Measurements from ENCODE around the gene ARID4B. TPM values are rescaled to one million over a fixed set of nuclear protein-coding genes. Genes with fewer than 3 reads are reported as not detected.

ARID4B gene
- total RNA-seq, 1 experiment from 2014 or later, result 34.0 TPM

- no peak overlapping the region for H3K27ac Mint-ChIP-seq
- no peaks in the 10 kb centered on the region for H4K20me1 ChIP-seq (ENCODE audit: control insufficient read depth, insufficient read depth, insufficient read length)
- H2BK20ac ChIP-seq (ENCODE audit: low read depth, low read length, poor library complexity, severe bottlenecking), result no peak overlapping the region
- no peak overlapping the region for H3K4me2 ChIP-seq (ENCODE audit: insufficient read depth, insufficient read length, low read length)
- H2AFZ ChIP-seq (ENCODE audit: low read length), result no peak overlapping the region
- H2BK15ac ChIP-seq (ENCODE audit: low read depth, low read length), result no peak overlapping the region
- no CpG with 5 or more reads among the region's 3 CpGs for WGBS (ENCODE audit: extremely low coverage, insufficient read length, low lambda C conversion rate)
- no peak overlapping the region for H4K91ac ChIP-seq (ENCODE audit: insufficient read length, low read depth, low read length)
- no peak; the same call in 2 of the 3 replicates for TF ChIP-seq CTCF (conservative IDR thresholded peaks at IDR 0.05)
- no peak overlapping the region for H3T11ph ChIP-seq (ENCODE audit: low read length)
- no peak overlapping the region for H3K23ac ChIP-seq (ENCODE audit: insufficient read length, low read depth, low read length)
- H3K4me3 Mint-ChIP-seq, result no peak overlapping the region
- no peaks in the 10 kb centered on the region for H3K9me3 ChIP-seq (ENCODE audit: control insufficient read depth, low read depth, low read length)
- no peak overlapping the region for H3K14ac ChIP-seq (ENCODE audit: insufficient read depth, low read length)
- H3K4me1 Mint-ChIP-seq, result peaks cover 3 to 9% of the 10 kb centered on the region in 2 experiments
- no peaks in the 10 kb centered on the region; the same call in 1 of the 2 replicates for H3K27me3 Mint-ChIP-seq (ENCODE audit: low read depth)
- no peak overlapping the region for H2BK120ac ChIP-seq (ENCODE audit: low read depth, low read length, poor library complexity, severe bottlenecking)
- H2AK5ac ChIP-seq (ENCODE audit: insufficient read length, low read length), result no peak overlapping the region
- no peak overlapping the region for H2BK5ac ChIP-seq (ENCODE audit: insufficient read length, low read length)
- H3K79me1 ChIP-seq (ENCODE audit: insufficient read depth, low read depth, low read length, poor library complexity, severe bottlenecking), result no peaks in the 10 kb centered on the region
- H3K56ac ChIP-seq (ENCODE audit: insufficient read length, low read depth, low read length), result no peak overlapping the region
- H2BK12ac ChIP-seq (ENCODE audit: insufficient read length, low read depth, low read length), result no peak overlapping the region
- no peaks in the 10 kb centered on the region for H3K4me1 ChIP-seq (ENCODE audit: insufficient read depth, low read length)
- peaks cover 3% of the 10 kb centered on the region for H3K23me2 ChIP-seq (ENCODE audit: insufficient read length, low read depth, low read length, poor library complexity, severe bottlenecking)
- H4K5ac ChIP-seq (ENCODE audit: insufficient read length, low read depth, low read length), result no peak overlapping the region
- no peak overlapping the region for H4K8ac ChIP-seq (replicated peaks; ENCODE audit: insufficient read length, low read depth, low read length)
- no peak overlapping the region for H3K9ac ChIP-seq (ENCODE audit: extremely low read depth, insufficient read length, low read length)
- no peak overlapping the region for H3K27ac ChIP-seq (ENCODE audit: insufficient read length, low read depth, low read length)
- no peak overlapping the region for H3K18ac ChIP-seq (ENCODE audit: insufficient read length, low read depth, low read length)
- no peaks in the 10 kb centered on the region for H3K9me3 Mint-ChIP-seq
- H3K4ac ChIP-seq (ENCODE audit: low read depth, low read length), result no peak overlapping the region
- H3K27me3 ChIP-seq (ENCODE audit: insufficient read depth, low read length), result no peaks in the 10 kb centered on the region
- DNase-seq, result no peak
- peaks cover 18 to 56% (median 44%) of the 10 kb centered on the region in 3 experiments for H3K36me3 Mint-ChIP-seq (ENCODE audit: insufficient read depth in 1 of 3, low read depth in 3 of 3)
- no peaks in the 10 kb centered on the region; the same call in 1 of the 2 replicates for H3K79me2 ChIP-seq (ENCODE audit: insufficient read depth, low read length)
Measured at GRCh38 chr1:235156265-235156664, 171.7 kb downstream of the ARID4B start.

Data from H9 (cell line).